Memory B cell (primary cell): Measurements from ENCODE around the gene RNF215.

Source experiments
- ATAC-seq: fragments of 150-1000 bp; cut with Tn5 transposase; 2 replicates; pipeline ENCODE4 v1.10.0; 2021; ENCODE audit warnings: low read depth, mild to moderate bottlenecking, moderate library complexity
- DNase-seq, 2 donors: peaks; one replicate each; pipeline ENCODE4 v3.0.0; 2022; ENCODE audit warnings: low spot score in 2 of 2
- H3K27ac Mint-ChIP-seq: one replicate; pipeline ENCODE4 v1.8.0; 2022; ENCODE audit warnings: mild to moderate bottlenecking, moderate library complexity, mixed read lengths
- H3K27me3 Mint-ChIP-seq: one replicate; pipeline ENCODE4 v1.8.0; 2022; ENCODE audit warnings: mixed read lengths
- H3K36me3 Mint-ChIP-seq: one replicate; pipeline ENCODE4 v1.8.0; 2022; ENCODE audit warnings: mild to moderate bottlenecking, mixed read lengths
- H3K4me1 Mint-ChIP-seq: one replicate; pipeline ENCODE4 v1.8.0; 2022; ENCODE audit warnings: mixed read lengths
- H3K4me3 Mint-ChIP-seq: one replicate; pipeline ENCODE4 v1.8.0; 2022; ENCODE audit warnings: mild to moderate bottlenecking, moderate library complexity, mixed read lengths
- H3K9me3 Mint-ChIP-seq: one replicate; pipeline ENCODE4 v1.8.0; 2022; ENCODE audit warnings: mixed read lengths

RNF215 gene

DNA sequence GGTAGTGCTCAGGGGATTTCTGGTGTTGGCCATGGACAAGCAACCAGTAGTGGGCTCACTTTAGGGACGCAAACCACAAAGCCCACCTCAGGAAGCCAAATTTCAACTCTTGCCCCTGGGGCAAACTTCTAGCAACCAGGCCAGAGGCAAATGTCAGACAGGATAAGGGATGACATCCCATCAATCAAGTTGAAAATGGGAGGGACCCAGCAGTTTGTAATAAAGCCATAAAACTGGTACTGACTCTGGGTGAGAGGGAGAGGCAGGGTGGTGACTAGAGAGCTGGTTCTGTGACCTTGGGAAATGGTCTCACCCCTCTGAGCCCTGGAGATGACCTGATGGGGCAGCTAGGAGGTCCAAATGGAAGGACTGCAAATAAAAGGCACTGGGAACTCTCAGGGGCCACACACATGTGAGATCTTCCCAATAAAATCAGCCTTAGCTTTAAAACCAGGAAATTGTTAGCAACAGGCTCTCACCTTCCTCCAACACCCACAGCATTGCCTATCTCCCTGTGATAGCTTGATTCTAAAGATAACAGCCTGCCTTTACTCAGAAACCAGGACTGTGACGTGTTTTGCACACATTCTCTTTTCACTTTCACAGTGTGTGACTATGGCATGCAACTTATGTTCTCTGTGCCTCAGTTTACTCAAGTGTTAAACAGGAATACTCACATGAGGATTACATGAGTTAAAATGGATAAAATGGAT lies 54.1 kb downstream of the RNF215 start:
- Mint-ChIP-seq H3K9me3 (no peaks in the 10 kb centered on the region), H3K27me3 (no peaks in the 10 kb centered on the region), H3K4me1 (no peaks in the 10 kb centered on the region), H3K27ac (no peak overlapping the region), H3K36me3 (peaks cover 21% of the 10 kb centered on the region), H3K4me3 (no peak overlapping the region)
- DNase-seq (no peak), ATAC-seq (no peak)

DNA sequence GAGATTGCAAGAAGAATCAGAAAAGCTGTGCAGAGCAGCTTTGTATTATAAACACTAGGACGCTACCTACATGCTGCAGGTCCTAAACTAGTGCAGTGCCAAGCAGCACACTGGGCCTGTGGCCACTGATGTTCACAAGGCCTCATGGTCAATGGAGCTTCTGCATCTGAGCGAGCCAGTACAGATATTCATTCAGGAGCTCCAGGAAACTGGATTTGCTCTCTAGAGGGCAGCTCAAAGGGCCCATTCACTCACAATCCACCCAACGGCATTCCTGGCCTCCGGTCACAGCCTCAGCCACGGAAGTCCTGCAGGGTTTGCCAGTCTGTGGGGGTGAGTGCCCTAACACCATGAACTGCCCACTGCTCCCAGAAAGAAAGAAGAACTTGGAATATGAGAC lies 54.7 kb downstream of the RNF215 start:
- Mint-ChIP-seq H3K4me3 (no peak overlapping the region), H3K9me3 (no peaks in the 10 kb centered on the region), H3K27ac (no peak overlapping the region), H3K36me3 (peaks cover 18% of the 10 kb centered on the region), H3K4me1 (peaks cover 5% of the 10 kb centered on the region), H3K27me3 (no peaks in the 10 kb centered on the region)
- no peak for DNase-seq
- no peak for ATAC-seq
